ENCODE measurements around the gene PCED1B.

PCED1B gene

GRCh38 chr12:47120736-47121135, 41.3 kb downstream of the PCED1B start:
- DNase-seq (ENCODE audit: low read depth in 2 of 2), result no peak

GRCh38 chr12:47121146-47121545, 41.7 kb downstream of the PCED1B start:
- DNase-seq (ENCODE audit: low read depth in 2 of 2), result no peak

- no peak for DNase-seq (ENCODE audit: low read depth in 2 of 2)
Observed at GRCh38 chr12:47122602-47123001, 43.2 kb downstream of the PCED1B start.

- no peak for DNase-seq (ENCODE audit: low read depth in 2 of 2)
Observed at GRCh38 chr12:47123730-47124129, 44.3 kb downstream of the PCED1B start.

- DNase-seq (ENCODE audit: low read depth in 2 of 2), result no peak
Observed at GRCh38 chr12:47124451-47124850, 45.0 kb downstream of the PCED1B start.

GRCh38 chr12:47126246-47126645, 46.8 kb downstream of the PCED1B start:
- no peak for DNase-seq (ENCODE audit: low read depth in 2 of 2)

- DNase-seq (ENCODE audit: low read depth in 2 of 2), result no peak
Observed at GRCh38 chr12:47131011-47131410, 51.6 kb downstream of the PCED1B start.

GRCh38 chr12:47134005-47134404, 54.6 kb downstream of the PCED1B start:
- DNase-seq (ENCODE audit: low read depth in 2 of 2), result no peak

GRCh38 chr12:47135578-47135977, 56.2 kb downstream of the PCED1B start:
- DNase-seq (ENCODE audit: low read depth in 2 of 2), result no peak

GRCh38 chr12:47139000-47139681, 59.7 kb downstream of the PCED1B start:
- DNase-seq (ENCODE audit: low read depth in 2 of 2), result no peak

- DNase-seq (ENCODE audit: low read depth in 2 of 2), result no peak
Observed at GRCh38 chr12:47141459-47141858, 62.0 kb downstream of the PCED1B start.

- no peak for DNase-seq (ENCODE audit: low read depth in 2 of 2)
Observed at GRCh38 chr12:47144769-47145168, 65.3 kb downstream of the PCED1B start.

- no peak for DNase-seq (ENCODE audit: low read depth in 2 of 2)
Observed at GRCh38 chr12:47145188-47145587, 65.8 kb downstream of the PCED1B start.

GRCh38 chr12:47147739-47148138, 68.3 kb downstream of the PCED1B start:
- peak in 1 of 2 experiments; percentile 13 for DNase-seq (ENCODE audit: low read depth in 2 of 2)

- DNase-seq (ENCODE audit: low read depth in 2 of 2), result no peak
Observed at GRCh38 chr12:47149146-47149545, 69.7 kb downstream of the PCED1B start.

GRCh38 chr12:47152095-47152494, 72.7 kb downstream of the PCED1B start:
- DNase-seq (ENCODE audit: low read depth in 2 of 2), result no peak

GRCh38 chr12:47155457-47156166, 76.2 kb downstream of the PCED1B start:
- no peak for DNase-seq (ENCODE audit: low read depth in 2 of 2)

- no peak for DNase-seq (ENCODE audit: low read depth in 2 of 2)
Observed at GRCh38 chr12:47156167-47156736, 76.8 kb downstream of the PCED1B start.

- no peak for DNase-seq (ENCODE audit: low read depth in 2 of 2)
Observed at GRCh38 chr12:47158792-47159191, 79.4 kb downstream of the PCED1B start.

GRCh38 chr12:47159348-47159747, 79.9 kb downstream of the PCED1B start:
- no peak for DNase-seq (ENCODE audit: low read depth in 2 of 2)

- no peak for DNase-seq (ENCODE audit: low read depth in 2 of 2)
Observed at GRCh38 chr12:47160316-47161244, 81.2 kb downstream of the PCED1B start.

- no peak for DNase-seq (ENCODE audit: low read depth in 2 of 2)
Observed at GRCh38 chr12:47164116-47164515, 84.7 kb downstream of the PCED1B start.
